ENCODE measurements around the gene LINGO1. TPM values are rescaled to one million over a fixed set of nuclear protein-coding genes. Genes with fewer than 3 reads are reported as not detected.

The LINGO1 gene
- polyA plus RNA-seq, 3 donors = not detected

- intact Hi-C loops (cut with micrococcal nuclease) = no loop called here
- H3K4me3 ChIP-seq (replicated peaks in 1 of 3; ENCODE audit: low read depth in 2 of 3, low read length in 3 of 3) = no peak overlapping the region
These were observed 1.6 kb downstream of the LINGO1 start for GRCh38 chr15:77630956-77631744.

DNA sequence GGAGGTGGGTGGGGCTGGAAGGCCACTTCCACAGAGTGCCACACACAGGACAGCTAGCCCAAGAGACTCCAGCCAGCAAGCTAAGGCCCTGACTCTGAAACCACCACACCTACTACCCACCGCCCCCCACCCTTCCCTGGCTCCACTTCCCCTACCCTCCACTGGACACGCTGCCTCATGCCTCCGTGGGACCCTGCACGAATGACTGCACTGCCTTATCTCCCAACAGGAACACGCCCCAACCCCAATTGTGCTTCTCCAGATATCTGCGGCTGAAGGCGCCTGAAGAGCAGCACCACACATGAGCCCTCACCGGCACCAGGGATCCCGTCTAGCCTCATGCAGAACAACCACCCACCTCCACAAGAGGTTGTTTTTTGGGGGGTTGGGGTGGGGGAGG lies 2.7 kb downstream of the LINGO1 start:
- WGBS (ENCODE audit: insufficient coverage) = 75% methylated on average over 3 of the region's 9 CpGs
- peaks cover 24 to 56% of the 10 kb centered on the region in 2 donors for H3K27me3 ChIP-seq (ENCODE audit: control insufficient read depth in 2 of 2, insufficient read depth in 2 of 2, low read length in 2 of 2)

More at GRCh38 chr15:77630956-77631744, 1.6 kb downstream of the LINGO1 start:
- Mint-ChIP-seq H3K27me3 (ENCODE audit: low read depth in 3 of 3) (peaks cover 45 to 78% (median 66%) of the 10 kb centered on the region in 3 donors), H3K4me1 (peaks cover 11% of the 10 kb centered on the region), H3K9me3 (peaks cover 0 to 13% (median 2%) of the 10 kb centered on the region in 7 donors), H3K36me3 (peaks cover 0 to 2% of the 10 kb centered on the region in 2 donors), H3K27ac (no peak overlapping the region), H3K4me3 (peak overlapping the region in 1 of 2 donors; percentile 68)
- Histone ChIP-seq H3K9me3 (replicated peaks in 1 of 2; ENCODE audit: control insufficient read depth in 1 of 2, insufficient read depth in 1 of 2, low read length in 2 of 2) (peaks cover 0 to 16% of the 10 kb centered on the region in 2 donors), H3K79me2 (ENCODE audit: insufficient read depth, low read length) (no peaks in the 10 kb centered on the region), H2AFZ (ENCODE audit: insufficient read depth, low read depth, low read length, poor library complexity, severe bottlenecking) (no peak overlapping the region), H3K27ac (ENCODE audit: low read depth in 1 of 2, low read length in 2 of 2) (no peak overlapping the region), H3K27me3 (ENCODE audit: control insufficient read depth in 2 of 2, insufficient read depth in 2 of 2, low read length in 2 of 2) (peaks cover 24 to 65% of the 10 kb centered on the region in 2 donors), H3K9ac (ENCODE audit: insufficient read depth, low read length, poor library complexity, severe bottlenecking) (no peak overlapping the region), H4K20me1 (ENCODE audit: insufficient read depth, low read length) (no peaks in the 10 kb centered on the region), H3K4me2 (replicated peaks; ENCODE audit: extremely low read depth, low read length, poor library complexity, severe bottlenecking) (no peak overlapping the region), H3K4me1 (ENCODE audit: control insufficient read depth in 1 of 2, insufficient read depth in 2 of 2, low read length in 2 of 2) (peaks cover 5 to 20% of the 10 kb centered on the region in 2 donors), H3K36me3 (replicated peaks in 1 of 2; ENCODE audit: control insufficient read depth in 1 of 2, insufficient read depth in 2 of 2, low read length in 2 of 2) (no peaks in the 10 kb centered on the region)
- no peak for TF ChIP-seq CTCF (IDR thresholded peaks at IDR 0.05)
- 53% methylated on average over 8 of the region's 20 CpGs for WGBS (ENCODE audit: insufficient coverage)
- DNase-seq = no peak

More for the DNA sequence above, 2.7 kb downstream of the LINGO1 start:
- Histone ChIP-seq H3K9me3 (replicated peaks in 1 of 2; ENCODE audit: control insufficient read depth in 1 of 2, insufficient read depth in 1 of 2, low read length in 2 of 2) (peaks cover 0 to 16% of the 10 kb centered on the region in 2 donors), H3K4me1 (ENCODE audit: control insufficient read depth in 1 of 2, insufficient read depth in 2 of 2, low read length in 2 of 2) (peaks cover 5 to 20% of the 10 kb centered on the region in 2 donors), H2AFZ (ENCODE audit: insufficient read depth, low read depth, low read length, poor library complexity, severe bottlenecking) (no peak overlapping the region), H3K79me2 (ENCODE audit: insufficient read depth, low read length) (no peaks in the 10 kb centered on the region), H3K4me2 (replicated peaks; ENCODE audit: extremely low read depth, low read length, poor library complexity, severe bottlenecking) (no peak overlapping the region), H3K27ac (ENCODE audit: low read depth in 1 of 2, low read length in 2 of 2) (no peak overlapping the region), H4K20me1 (ENCODE audit: insufficient read depth, low read length) (no peaks in the 10 kb centered on the region), H3K4me3 (replicated peaks in 1 of 3; ENCODE audit: low read depth in 2 of 3, low read length in 3 of 3) (no peak overlapping the region), H3K36me3 (replicated peaks in 1 of 2; ENCODE audit: control insufficient read depth in 1 of 2, insufficient read depth in 2 of 2, low read length in 2 of 2) (no peaks in the 10 kb centered on the region), H3K9ac (ENCODE audit: insufficient read depth, low read length, poor library complexity, severe bottlenecking) (no peak overlapping the region)
- H3K27me3 Mint-ChIP-seq (ENCODE audit: low read depth in 3 of 3) = peaks cover 39 to 68% (median 58%) of the 10 kb centered on the region in 3 donors
- peak overlapping the region in 1 of 2 donors; percentile 65 for H3K4me3 Mint-ChIP-seq
- intact Hi-C loops (cut with micrococcal nuclease) = no loop called here
- peaks cover 11% of the 10 kb centered on the region for H3K4me1 Mint-ChIP-seq
- TF ChIP-seq CTCF (IDR thresholded peaks at IDR 0.05) = no peak
- peaks cover 0 to 2% of the 10 kb centered on the region in 2 donors for H3K36me3 Mint-ChIP-seq
- no peak for DNase-seq
- H3K9me3 Mint-ChIP-seq = peaks cover 0 to 12% (median 2%) of the 10 kb centered on the region in 7 donors
- no peak overlapping the region for H3K27ac Mint-ChIP-seq

Measured in CD14-positive monocyte (primary cell).